Dedifferentiated amniotic fluid mesenchymal stem cell (primary cell): ENCODE results near the gene AFMID.
"Not testable (repeated sequence)": the region's sequence is repeated elsewhere in the genome, so short reads cannot be mapped to it uniquely, and the experiment has no call there.

Experiments
- DNase-seq: peaks from one replicate; pipeline ENCODE4 v3.0.0-alpha.2; 2016; ENCODE audit errors: extremely low spot score

Gene AFMID

DNA sequence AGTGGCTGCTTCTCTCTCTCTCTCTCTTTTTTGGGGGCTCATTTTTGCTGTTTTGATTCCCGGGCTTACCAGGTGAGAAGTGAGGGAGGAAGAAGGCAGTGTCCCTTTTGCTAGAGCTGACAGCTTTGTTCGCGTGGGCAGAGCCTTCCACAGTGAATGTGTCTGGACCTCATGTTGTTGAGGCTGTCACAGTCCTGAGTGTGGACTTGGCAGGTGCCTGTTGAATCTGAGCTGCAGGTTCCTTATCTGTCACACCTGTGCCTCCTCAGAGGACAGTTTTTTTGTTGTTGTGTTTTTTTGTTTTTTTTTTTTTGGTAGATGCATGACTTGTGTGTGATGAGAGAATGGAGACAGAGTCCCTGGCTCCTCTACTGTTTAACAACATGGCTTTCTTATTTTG lies 36.6 kb downstream of the AFMID start:
- DNase-seq, result no peak

- DNase-seq, result no peak
These were observed 37.3 kb downstream of the AFMID start for GRCh38 chr17:78224231-78225087.

DNA sequence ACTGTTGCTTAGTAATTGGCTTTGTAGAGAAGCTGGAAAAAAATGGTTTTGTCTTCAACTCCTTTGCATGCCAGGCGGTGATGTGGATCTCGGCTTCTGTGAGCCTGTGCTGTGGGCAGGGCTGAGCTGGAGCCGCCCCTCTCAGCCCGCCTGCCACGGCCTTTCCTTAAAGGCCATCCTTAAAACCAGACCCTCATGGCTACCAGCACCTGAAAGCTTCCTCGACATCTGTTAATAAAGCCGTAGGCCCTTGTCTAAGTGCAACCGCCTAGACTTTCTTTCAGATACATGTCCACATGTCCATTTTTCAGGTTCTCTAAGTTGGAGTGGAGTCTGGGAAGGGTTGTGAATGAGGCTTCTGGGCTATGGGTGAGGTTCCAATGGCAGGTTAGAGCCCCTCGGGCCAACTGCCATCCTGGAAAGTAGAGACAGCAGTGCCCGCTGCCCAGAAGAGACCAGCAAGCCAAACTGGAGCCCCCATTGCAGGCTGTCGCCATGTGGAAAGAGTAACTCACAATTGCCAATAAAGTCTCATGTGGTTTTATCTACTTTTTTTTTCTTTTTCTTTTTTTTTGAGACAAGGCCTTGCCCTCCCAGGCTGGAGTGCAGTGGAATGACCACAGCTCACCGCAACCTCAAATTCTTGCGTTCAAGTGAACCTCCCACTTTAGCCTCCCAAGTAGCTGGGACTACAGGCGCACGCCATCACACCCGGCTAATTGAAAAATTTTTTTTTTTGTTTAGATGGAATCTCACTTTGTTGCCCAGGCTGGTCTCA lies 38.1 kb downstream of the AFMID start:
- DNase-seq, result no peak

GRCh38 chr17:78226055-78226758 lies 39.0 kb downstream of the AFMID start:
- no peak for DNase-seq

DNA sequence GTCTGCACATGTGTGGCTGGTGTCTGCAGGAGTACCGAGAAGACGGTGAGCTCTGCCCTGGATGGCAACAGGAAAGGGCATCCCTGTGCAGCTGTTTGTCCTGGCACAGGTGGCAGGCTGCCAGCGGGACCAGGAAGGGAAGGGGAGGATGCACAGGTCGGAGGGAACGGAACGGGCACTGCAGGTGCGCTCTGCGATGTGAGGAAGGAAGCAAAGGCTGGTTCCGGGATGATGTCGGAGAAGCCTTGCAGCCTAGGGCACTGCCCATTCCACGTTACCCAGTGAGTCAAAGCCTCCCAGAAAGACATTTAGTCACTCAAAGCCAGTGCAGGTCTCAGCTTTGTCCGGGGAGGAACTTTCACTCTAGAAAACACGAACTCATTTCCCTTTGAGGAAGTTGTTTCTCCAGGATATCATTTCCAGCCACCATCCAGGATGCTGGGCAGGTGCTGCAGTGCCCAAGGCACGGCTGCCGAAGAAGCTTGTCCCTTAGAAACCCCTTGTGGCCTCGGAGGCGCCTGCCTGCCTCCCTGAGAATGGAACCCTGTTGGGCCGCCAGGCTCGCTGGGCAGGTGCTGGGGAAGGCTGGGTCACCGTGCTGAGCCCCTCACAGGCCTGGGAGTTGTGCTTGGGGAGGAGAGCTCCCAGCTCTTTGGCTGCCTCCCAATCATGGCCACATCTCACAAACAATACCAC lies 39.7 kb downstream of the AFMID start:
- no peak for DNase-seq

DNA sequence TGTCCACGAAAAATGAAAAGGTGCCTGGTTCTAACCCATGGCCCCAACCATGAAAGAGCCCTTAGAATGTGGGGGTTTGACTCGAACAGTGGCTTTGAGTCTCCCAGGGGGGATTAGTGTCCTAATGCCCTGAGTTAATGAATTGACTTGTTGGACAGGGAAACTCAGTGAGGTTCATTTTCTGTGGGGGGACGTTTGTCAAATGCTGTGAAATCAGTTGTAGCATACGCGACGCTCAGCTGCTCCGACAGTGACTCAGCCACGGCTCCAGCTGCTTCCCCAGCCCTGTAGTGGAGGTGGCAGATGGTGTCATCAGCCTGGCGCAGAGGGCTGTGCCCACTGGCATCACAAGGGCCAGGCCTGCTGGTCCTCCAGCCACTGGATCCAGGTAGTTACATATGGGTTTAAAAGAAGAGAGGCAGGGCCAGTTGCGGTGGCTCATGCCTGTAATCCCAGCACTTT lies 40.3 kb downstream of the AFMID start:
- DNase-seq, result no peak

- DNase-seq, result no peak
These were observed 41.0 kb downstream of the AFMID start for GRCh38 chr17:78228176-78228575.

- no peak for DNase-seq
These were observed 43.2 kb downstream of the AFMID start for GRCh38 chr17:78230252-78230962.

DNA sequence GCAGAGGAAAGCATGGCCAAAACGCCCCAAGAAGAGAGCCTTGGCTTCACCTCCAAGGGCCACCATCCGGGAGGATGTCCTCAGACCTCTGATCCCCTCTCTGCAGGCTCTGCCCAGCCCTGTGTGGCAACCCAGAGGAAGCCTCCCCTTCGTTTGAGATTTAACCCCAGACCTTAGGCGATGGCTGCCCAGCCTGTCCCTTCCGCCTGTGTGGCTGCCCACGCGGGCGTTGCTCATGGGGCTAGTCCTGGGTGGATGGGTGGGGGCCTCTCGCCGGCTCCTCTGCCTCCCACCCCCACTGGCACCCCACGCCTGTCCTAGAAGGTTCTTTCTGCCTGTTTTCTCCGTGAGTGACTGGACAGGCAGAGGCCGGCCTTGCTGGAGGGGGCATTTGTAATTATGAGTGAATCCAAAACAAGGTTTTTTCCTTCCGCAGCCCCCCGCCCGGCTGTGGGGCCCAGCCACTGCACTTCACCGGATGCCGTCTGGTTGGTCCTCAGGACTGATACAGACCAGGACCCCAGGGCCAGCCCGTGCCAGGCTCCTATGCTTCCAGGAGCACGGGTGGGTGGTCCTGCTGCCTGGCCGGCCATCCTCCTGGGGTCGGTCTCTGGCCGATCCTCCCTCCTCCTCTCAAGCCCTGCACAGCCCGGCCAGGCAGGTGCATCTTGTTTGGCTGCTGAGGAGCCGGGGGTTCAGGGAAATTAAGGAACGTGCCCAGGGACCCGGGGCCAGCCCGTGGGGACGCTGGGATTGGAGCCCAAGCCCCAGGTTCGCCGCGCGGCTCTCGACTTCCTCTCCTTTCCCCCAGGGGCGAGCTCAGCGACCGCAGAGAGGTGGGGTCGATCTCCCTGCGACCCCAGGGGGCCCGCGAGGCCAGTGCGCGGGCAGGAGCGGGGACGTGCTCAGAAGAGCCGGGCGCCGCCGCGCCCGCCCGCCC lies 44.1 kb downstream of the AFMID start, which contains the start of gene TMEM235:
TSS of gene TMEM235 (plus strand) at position 636 of the 940 bp plus-strand sequence. CDS start 393 bp downstream, outside the sequence.
- DNase-seq, result no peak

- no peak for DNase-seq
These were observed 45.1 kb downstream of the AFMID start for GRCh38 chr17:78231991-78232858.

- DNase-seq, result no peak
These were observed 45.7 kb downstream of the AFMID start for GRCh38 chr17:78232859-78233173.

DNA sequence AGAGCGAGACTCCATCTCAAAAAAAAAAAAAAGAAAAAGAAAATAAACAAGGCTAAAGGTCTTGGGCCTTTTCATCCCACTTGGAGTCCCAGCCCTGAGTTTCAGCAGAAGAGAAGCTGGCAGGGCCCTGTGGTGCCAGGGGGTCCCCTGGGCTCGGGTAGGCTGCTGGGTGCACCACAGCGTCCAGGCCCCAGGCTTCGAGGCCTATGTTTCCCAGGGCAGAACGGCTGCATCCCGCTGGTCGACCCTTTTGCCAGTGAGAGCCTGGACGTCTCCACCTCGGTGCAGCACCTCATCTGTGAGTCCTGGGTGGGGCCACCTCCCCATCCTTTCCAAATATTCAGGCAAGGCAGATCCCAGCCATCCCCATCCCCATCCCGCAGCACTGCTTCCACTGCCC lies 46.5 kb downstream of the AFMID start:
- no peak for DNase-seq

- DNase-seq, result no peak
These were observed 47.2 kb downstream of the AFMID start for GRCh38 chr17:78234261-78234865.

- not testable (repeated sequence) for DNase-seq
These were observed 47.9 kb downstream of the AFMID start for GRCh38 chr17:78235022-78235421.

GRCh38 chr17:78235885-78236284 lies 48.7 kb downstream of the AFMID start:
- no peak for DNase-seq

DNA sequence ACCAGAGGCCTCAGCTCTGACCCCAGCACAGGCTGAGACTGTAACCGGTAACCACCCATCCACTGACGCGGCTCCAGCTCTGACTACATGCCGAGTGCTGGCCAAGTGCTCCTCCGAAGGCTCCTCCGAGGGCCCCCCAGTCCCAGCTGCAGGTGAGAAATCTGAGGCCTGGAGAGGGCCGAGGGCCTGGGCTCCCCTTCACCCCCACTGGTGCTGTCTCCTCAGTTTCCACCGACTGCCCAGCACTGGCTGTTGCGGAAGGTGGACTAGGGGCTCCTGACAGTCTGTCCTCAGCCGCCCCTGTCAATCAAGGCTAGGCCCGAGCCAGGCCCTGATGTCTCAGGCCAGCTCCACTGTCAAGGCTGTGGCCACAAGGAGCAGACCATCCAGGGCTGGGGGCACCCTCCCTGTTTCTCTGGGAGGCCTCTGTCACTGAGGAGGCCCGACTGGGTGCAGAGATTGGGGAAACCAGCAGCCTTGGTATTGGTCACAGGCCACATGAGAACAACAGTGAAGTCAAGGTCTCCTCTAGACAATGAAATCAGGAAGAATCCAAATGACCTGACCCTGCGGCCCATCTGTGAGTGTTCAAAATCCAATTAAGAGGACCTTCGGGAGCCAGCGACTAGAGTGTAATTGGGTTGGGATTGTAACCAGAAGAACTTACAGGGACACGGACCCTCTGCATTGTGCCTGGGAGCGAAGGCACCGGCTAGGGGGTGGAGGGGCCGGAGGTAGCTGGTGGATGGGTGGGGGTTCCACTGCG lies 49.4 kb downstream of the AFMID start:
- no peak for DNase-seq

GRCh38 chr17:78237401-78238012 lies 50.3 kb downstream of the AFMID start:
- DNase-seq, result no peak
